IPS-15b (cell line): ENCODE results near the gene CDC5L.

Experiments used
- H3K27me3 ChIP-seq: one replicate; pipeline ENCODE4 v1.6.1; 2013; ENCODE audit warnings: low read length; ENCODE audit not compliant: control insufficient read depth, insufficient read depth
- H3K36me3 ChIP-seq: one replicate; pipeline ENCODE4 v1.6.1; 2013; ENCODE audit warnings: low read length; ENCODE audit not compliant: control insufficient read depth, insufficient read depth
- H3K4me1 ChIP-seq: one replicate; pipeline ENCODE4 v1.6.1; 2013; ENCODE audit warnings: mild to moderate bottlenecking, low read length; ENCODE audit not compliant: control insufficient read depth, insufficient read depth
- H3K4me3 ChIP-seq: one replicate; pipeline ENCODE4 v1.5.1; 2013; ENCODE audit warnings: low read depth, low read length
- H3K9ac ChIP-seq: one replicate; pipeline ENCODE4 v1.6.1; 2013; ENCODE audit warnings: low read depth, mild to moderate bottlenecking, low read length
- H3K9me3 ChIP-seq: one replicate; pipeline ENCODE4 v1.6.1; 2013; ENCODE audit warnings: mild to moderate bottlenecking, low read length; ENCODE audit not compliant: control insufficient read depth, insufficient read depth

Gene CDC5L

GRCh38 chr6:44401138-44401537 lies 13.6 kb downstream of the CDC5L start:
- Histone ChIP-seq H3K36me3 (peaks cover 18% of the 10 kb centered on the region), H3K9ac (no peak overlapping the region), H3K27me3 (no peaks in the 10 kb centered on the region), H3K4me1 (no peaks in the 10 kb centered on the region), H3K4me3 (no peak overlapping the region), H3K9me3 (no peaks in the 10 kb centered on the region)

GRCh38 chr6:44404022-44404714 lies 16.7 kb downstream of the CDC5L start:
- Histone ChIP-seq H3K27me3 (no peaks in the 10 kb centered on the region), H3K4me1 (no peaks in the 10 kb centered on the region), H3K9ac (no peak overlapping the region), H3K36me3 (peaks cover 12% of the 10 kb centered on the region), H3K9me3 (no peaks in the 10 kb centered on the region), H3K4me3 (no peak overlapping the region)

GRCh38 chr6:44404715-44405099 lies 17.2 kb downstream of the CDC5L start:
- Histone ChIP-seq H3K9ac (no peak overlapping the region), H3K36me3 (peaks cover 12% of the 10 kb centered on the region), H3K27me3 (no peaks in the 10 kb centered on the region), H3K9me3 (no peaks in the 10 kb centered on the region), H3K4me1 (no peaks in the 10 kb centered on the region), H3K4me3 (no peak overlapping the region)

- Histone ChIP-seq H3K36me3 (peaks cover 12% of the 10 kb centered on the region), H3K9me3 (no peaks in the 10 kb centered on the region), H3K9ac (no peak overlapping the region), H3K27me3 (no peaks in the 10 kb centered on the region), H3K4me3 (no peak overlapping the region), H3K4me1 (no peaks in the 10 kb centered on the region)
These were observed 20.6 kb downstream of the CDC5L start for GRCh38 chr6:44407951-44408670.

- no peaks in the 10 kb centered on the region for H3K9me3 ChIP-seq
- no peak overlapping the region for H3K4me3 ChIP-seq
- H3K9ac ChIP-seq = no peak overlapping the region
- H3K27me3 ChIP-seq = no peaks in the 10 kb centered on the region
- H3K36me3 ChIP-seq = peaks cover 8% of the 10 kb centered on the region
- H3K4me1 ChIP-seq = no peaks in the 10 kb centered on the region
These were observed 21.8 kb downstream of the CDC5L start for GRCh38 chr6:44409207-44409794.

GRCh38 chr6:44410363-44410762 lies 22.9 kb downstream of the CDC5L start:
- H3K9ac ChIP-seq = no peak overlapping the region
- no peaks in the 10 kb centered on the region for H3K4me1 ChIP-seq
- H3K9me3 ChIP-seq = no peaks in the 10 kb centered on the region
- H3K36me3 ChIP-seq = peaks cover 7% of the 10 kb centered on the region
- no peaks in the 10 kb centered on the region for H3K27me3 ChIP-seq
- no peak overlapping the region for H3K4me3 ChIP-seq

- Histone ChIP-seq H3K9ac (no peak overlapping the region), H3K36me3 (peaks cover 7% of the 10 kb centered on the region), H3K9me3 (no peaks in the 10 kb centered on the region), H3K27me3 (no peaks in the 10 kb centered on the region), H3K4me3 (no peak overlapping the region), H3K4me1 (no peaks in the 10 kb centered on the region)
These were observed 23.6 kb downstream of the CDC5L start for GRCh38 chr6:44411141-44411540.

- no peak overlapping the region for H3K4me3 ChIP-seq
- H3K27me3 ChIP-seq = no peaks in the 10 kb centered on the region
- H3K36me3 ChIP-seq = no peaks in the 10 kb centered on the region
- no peak overlapping the region for H3K9ac ChIP-seq
- H3K4me1 ChIP-seq = no peaks in the 10 kb centered on the region
- H3K9me3 ChIP-seq = no peaks in the 10 kb centered on the region
These were observed 27.9 kb downstream of the CDC5L start for GRCh38 chr6:44415449-44415848.

- no peaks in the 10 kb centered on the region for H3K4me1 ChIP-seq
- no peaks in the 10 kb centered on the region for H3K27me3 ChIP-seq
- H3K36me3 ChIP-seq = no peaks in the 10 kb centered on the region
- no peaks in the 10 kb centered on the region for H3K9me3 ChIP-seq
- H3K9ac ChIP-seq = no peak overlapping the region
- no peak overlapping the region for H3K4me3 ChIP-seq
These were observed 28.5 kb downstream of the CDC5L start for GRCh38 chr6:44415873-44416502.

GRCh38 chr6:44422531-44422930 lies 35.0 kb downstream of the CDC5L start:
- H3K4me1 ChIP-seq = no peaks in the 10 kb centered on the region
- H3K4me3 ChIP-seq = no peak overlapping the region
- H3K9me3 ChIP-seq = no peaks in the 10 kb centered on the region
- H3K36me3 ChIP-seq = peaks cover 4% of the 10 kb centered on the region
- H3K27me3 ChIP-seq = no peaks in the 10 kb centered on the region
- no peak overlapping the region for H3K9ac ChIP-seq

- Histone ChIP-seq H3K9me3 (no peaks in the 10 kb centered on the region), H3K4me3 (no peak overlapping the region), H3K27me3 (no peaks in the 10 kb centered on the region), H3K4me1 (no peaks in the 10 kb centered on the region), H3K36me3 (peaks cover 4% of the 10 kb centered on the region), H3K9ac (no peak overlapping the region)
These were observed 35.8 kb downstream of the CDC5L start for GRCh38 chr6:44423306-44423705.
